GM18861 (cell line): ENCODE measurements around the gene PI4K2A.

Experiments
- ATAC-seq: cut with Tn5 transposase; IDR thresholded peaks from one replicate; pipeline ENCODE4 v1.9.1; 2021; ENCODE audit not compliant: unreplicated experiment

The PI4K2A gene

DNA sequence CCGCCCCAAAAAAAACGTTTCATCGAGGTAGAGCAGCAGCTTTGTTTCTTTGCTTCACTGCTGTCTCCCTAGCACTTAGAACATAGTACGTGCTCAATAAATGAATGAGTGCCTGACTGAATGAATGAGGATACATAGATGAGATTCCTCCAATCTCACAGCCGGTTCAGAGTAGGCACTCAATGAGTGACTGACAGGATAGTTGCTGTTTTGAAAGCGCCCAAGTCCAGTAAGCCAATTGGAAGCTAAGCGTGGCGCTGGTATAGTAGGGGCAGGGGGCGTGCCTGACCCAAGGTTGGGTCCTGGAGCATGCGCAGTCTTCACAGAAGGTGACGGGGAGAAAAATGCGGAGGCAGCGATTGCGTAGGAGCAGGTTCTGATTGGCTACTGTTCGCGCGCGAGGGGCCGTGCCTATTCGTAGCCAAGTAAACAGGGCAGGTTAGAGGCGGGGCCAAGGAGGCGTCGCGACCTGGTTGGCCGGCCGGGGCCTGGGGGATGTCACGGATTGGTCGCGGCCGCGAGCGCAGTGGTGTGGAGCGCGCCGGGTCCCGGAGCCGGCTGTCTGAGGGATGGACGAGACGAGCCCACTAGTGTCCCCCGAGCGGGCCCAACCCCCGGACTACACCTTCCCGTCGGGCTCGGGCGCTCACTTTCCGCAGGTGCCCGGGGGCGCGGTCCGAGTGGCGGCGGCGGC lies at the start of gene PI4K2A:
Gene PI4K2A, plus strand, starts transcription at position 498 of the 694 bp plus-strand sequence. Its CDS starts 72 bp downstream, at position 570.
- peak; percentile 94 for ATAC-seq

DNA sequence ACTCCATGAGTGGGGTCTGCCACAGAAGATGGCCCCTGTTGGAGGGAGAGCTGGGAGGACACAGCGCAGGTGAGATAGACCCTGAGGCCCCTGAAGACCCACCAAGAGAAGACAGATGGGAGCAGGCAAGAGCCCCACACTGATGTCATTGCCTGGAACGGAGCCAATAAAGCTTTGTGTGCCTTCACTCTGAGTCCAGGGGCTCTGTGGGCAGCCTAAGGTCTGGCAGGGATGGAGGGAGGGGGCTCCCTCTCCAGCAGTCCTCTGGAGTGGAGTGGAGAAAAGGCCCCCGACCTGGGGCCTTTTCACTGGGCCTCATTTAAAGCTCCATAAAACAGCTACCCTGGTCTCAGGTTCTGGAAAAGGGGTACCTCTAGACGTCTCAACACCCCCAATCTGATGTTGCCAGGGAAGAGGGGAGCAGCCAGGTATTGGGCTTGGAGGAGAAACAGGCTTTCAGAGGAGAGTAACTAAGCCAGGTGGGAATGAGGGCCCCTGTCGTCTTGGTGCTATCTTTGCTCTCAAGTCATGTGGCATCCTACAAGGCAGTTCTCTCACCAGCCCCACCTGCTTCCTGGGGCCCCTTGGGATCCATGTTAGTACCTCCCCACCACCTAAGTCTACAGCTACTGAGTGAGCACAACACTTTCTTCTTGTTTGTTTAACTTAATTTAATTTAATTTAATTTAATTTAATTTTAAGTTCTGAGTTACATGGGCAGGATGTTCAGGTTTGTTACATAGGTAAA lies 49.5 kb upstream of the PI4K2A start:
- no peak for ATAC-seq

GRCh38 chr10:97593421-97593820 lies 47.0 kb upstream of the PI4K2A start:
- no peak for ATAC-seq

DNA sequence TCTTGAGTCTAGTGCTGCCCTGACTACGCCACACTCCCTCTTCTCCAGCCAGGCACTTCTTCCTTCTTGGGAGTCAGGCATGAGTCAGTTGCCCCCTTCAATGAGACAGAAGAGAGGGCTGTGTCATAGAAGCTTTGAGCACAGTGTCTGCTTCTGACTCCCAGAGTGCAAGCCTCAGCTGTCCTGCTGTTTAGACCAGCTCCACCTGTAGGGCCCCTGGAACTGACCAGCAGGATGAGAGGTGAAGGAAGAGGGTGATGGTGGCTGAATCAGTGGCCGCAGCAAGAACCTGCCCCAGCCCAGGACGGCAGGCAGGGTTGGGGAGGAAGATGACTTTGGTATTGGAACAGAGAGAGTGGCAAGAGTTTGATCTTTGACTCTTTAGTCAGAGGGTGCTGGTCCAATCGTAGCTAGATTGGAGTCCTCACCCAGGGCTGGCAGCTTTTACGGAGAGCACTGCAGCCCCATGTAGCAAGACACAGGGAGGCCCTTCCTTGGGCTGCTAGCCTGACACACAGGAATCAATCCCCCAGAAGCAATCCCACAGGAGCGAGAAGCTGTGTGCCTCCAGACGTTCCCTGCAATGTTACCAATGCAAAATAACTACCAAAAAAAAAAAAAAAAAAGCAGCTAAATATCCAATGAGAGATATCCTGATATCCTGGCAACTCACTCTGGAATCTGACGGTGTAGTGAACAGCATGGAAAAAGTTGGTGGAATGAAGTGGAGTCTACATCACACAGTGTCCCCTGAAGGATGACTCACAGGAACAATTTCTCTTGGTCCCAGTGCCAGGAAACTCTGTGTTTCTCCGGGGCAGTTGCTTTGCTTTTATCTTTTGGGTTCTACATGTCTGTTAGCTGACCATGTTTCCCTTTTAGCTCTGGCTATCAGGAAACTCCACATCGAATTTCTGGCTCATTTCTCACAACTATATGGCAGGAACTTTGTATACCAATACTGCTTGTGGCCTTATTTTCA lies 44.1 kb upstream of the PI4K2A start:
- no peak for ATAC-seq

DNA sequence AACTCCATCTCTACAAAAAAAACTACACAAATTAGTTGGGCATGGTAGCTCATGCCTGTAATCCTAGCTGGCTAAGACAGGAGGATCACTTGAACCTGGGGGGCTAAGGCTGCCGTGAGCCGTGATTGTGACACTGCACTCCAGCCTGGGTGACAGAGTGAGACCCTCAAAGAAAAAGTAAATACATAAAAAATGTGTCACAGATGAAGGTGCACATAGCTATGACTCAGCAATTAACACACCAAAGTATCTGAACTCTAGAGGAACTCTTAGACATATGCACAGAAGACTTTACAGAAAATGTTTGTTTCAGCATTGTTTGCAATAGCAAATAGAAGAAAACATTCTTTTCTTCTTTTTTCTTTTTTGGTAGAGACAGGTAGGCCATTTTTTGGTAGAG lies 42.7 kb upstream of the PI4K2A start:
- no peak for ATAC-seq

- ATAC-seq = no peak
Observed at GRCh38 chr10:97598407-97599271, 41.8 kb upstream of the PI4K2A start.

DNA sequence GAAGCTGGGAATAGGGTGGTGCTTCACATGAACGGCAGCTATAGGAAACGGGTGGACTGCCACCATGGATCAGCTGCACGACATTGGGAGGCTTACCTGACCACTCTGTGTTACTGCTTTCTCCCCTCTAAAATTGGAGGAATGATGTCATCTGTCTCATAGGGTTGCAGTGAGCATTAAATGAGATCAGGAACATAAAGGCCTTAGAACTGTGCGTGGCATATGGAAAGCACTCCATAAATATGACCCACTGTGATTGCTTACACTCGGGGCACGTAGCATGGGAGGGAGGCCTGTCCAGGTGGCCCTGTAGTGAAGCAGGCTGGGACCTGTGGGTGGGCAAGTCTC lies 41.2 kb upstream of the PI4K2A start:
- ATAC-seq = no peak

GRCh38 chr10:97600616-97601015 lies 39.9 kb upstream of the PI4K2A start:
- ATAC-seq = no peak

- ATAC-seq = no peak
Observed at GRCh38 chr10:97601268-97602215, 38.9 kb upstream of the PI4K2A start.

DNA sequence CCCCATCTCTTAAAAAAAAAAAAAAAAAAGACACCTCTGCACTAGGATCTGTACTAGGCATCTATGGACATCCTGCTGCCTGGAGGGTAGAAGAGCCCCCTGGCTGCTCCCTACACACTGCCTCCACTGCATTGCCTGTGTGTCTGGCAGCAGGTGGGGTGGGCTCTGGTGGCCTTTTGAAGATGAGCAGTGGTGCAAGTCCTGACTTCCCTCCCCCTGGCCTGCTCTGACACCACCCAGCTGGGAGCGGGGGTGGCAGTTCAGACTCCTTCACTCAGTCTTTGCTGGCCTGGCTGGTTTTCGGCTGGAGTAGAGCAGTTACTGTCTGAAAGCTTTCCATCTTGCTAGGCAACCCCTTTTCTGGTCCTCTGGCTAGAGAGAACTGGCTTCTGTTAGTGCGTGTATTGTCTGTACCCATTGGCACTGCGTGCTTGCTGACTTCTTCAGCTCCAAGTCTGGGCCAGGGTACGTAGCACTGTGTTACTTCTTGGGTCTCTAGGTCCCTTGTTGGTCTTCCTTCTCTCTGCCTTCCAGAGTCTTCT lies 33.3 kb upstream of the PI4K2A start:
- ATAC-seq = no peak

DNA sequence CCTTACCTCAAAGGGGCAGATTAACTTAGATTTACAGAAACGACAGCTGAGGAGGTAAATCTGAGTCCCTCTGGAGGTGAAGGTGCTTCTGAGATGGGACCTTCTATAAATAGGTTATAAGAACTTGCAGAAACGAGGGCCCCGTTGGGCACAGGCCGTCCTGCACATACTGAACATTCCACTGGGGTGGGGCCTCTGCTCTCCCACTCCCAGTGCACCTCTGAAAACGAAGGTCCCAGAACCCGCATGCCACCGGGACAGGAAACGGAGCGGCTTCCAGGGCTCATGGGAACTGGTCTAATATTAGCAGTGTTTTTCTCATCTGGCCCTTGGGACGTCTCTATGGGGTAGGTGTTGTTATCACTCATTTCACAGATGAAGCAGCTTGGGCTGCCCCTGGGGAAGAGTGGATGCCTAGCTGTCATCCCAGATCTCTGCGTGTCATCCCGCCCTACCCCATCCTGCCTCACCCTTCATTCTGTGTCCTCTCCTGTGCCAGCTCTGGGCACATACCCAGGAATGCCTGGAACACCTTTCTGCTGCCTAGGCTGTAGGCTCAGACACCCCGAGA lies 31.4 kb upstream of the PI4K2A start:
- no peak for ATAC-seq

DNA sequence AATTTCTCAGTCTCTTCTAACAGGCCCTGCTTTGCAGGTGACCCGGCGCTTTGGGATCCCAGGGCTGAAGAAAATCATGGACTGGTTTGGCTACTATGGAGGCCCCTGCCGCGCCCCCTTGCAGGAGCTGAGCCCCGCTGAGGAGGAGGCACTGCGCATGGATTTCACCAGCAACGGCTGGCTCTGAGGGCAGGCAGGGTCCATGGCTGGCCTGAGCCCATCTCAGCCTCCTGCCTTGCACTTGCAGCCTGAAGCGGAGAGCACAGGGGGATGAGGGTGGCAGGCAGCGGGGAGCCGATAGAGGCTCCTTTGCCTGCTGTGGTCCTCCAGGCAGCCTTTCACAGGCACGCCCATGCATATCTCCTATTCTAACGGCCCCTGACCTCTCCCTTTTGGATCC lies 29.0 kb upstream of the PI4K2A start:
- no peak for ATAC-seq

DNA sequence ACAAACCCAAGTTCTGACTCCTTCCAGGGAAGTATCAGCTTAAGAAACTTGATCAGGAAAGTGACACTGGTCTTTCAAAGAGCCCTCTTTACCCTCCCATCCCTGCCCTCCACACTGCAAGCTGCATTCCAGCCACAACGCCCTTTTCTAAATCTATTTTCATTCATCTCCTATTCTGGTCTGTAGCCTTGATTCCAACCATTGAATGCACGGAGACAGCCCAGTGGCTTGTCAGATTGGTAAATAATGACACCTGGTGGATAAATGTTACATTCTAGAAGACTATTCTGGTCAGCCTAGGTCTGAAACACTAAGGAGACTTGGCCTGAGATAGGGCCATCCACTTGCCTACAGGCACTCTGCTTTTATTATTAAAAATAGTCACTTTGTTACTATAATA lies 28.1 kb upstream of the PI4K2A start:
- ATAC-seq = no peak

DNA sequence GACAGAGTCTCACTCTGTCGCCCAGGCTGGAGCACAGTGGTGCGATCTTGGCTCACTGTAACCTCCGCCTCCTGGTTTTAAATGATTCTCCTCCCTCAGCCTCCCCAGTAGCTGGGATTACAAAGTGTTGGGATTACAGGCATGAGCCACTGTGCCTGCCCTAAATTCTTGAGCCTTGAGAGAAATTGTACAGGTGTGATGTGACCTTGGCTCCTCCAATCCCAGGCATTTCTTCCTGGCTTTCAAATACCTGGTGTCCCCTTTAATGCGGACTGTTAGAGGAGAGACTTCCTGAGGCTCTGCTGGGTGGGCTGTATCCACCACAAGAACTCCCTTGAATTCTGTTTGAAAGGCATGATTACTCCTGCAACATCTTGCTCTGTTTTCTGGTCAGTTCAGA lies 22.2 kb upstream of the PI4K2A start:
- ATAC-seq = no peak

DNA sequence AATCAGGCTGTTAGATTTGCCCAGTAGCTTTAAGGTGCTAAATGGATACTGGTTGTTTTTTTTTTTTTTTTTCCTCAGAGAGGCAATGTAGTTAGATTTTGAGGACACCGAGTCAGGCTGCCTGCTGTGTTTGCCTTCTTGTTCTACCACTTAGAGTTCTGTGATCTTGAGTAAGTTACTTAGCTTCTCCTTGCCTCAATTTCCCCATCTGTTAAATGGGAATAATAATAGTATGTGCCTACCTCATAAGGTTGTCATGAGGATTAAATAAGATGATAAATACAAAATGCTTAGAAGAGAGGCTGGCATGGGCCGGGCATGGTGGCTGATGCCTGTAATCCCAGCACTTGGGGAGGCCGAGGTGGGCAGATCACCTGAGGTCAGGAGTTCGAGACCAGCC lies 21.7 kb upstream of the PI4K2A start:
- ATAC-seq = no peak

DNA sequence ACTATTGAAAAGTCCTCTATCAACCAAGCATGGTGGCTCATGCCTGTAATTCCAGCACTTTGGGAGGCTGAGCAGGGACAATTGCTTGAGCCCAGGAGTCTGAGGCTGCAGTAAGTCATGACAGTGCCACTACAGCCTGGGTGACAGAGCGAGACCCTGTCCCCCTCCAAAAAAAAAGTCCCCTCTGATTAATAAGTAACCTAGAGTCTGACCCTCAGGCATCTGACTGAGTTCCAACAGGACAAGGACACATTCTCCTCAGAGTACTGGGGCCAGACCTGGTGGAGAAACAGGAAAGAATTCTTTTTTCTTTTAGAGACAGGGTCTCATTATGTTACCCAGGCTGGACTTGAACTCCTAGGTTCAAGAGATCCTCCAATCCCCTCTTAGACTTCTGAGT lies 17.2 kb upstream of the PI4K2A start:
- no peak for ATAC-seq

- ATAC-seq = no peak
Observed at GRCh38 chr10:97627731-97628130, 12.7 kb upstream of the PI4K2A start.

DNA sequence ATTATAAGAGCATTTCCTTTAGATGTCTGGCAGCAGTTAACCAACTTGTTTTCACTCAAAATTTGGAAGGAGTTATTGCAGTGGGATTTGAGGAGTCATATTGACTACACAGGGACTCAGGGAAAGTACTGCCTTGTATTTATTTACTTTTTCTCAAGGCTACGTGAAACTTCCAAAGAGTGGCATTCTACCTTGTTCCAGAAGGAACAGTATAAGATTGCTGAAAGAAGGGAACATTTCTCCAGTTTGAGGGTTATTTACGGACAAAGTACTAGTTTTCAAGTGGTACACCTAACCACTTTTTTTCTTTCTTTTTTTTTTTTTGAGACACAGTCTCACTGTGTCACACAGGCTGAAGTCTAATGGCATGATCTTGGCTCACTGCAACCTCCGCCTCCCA lies 12.2 kb upstream of the PI4K2A start:
- no peak for ATAC-seq

DNA sequence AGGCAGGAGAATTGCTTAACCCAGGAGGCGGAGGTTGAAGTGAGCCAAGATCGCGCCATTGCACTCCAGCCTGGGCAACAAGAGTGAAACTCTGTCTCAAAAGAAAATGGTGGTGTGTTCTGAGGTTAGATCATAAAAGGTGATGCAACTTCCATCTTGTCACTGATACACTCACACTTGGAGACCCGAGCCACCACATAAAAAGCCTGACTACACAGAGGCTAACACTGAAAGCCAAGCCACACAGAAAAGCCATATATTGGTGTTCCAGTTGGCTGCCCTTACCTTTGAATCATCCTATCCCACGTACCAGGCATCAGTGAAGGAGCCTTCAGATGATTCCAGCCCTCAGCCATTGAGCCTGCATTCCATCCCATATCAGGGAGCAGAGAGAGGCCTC lies 11.2 kb upstream of the PI4K2A start:
- ATAC-seq = no peak
